GM21381 (cell line): Measurements from ENCODE around the gene SLC25A21.
"Not testable (repeated sequence)": the region's sequence is repeated elsewhere in the genome, so short reads cannot be mapped to it uniquely, and the experiment has no call there.

Experiments used
- ATAC-seq: cut with Tn5 transposase; IDR thresholded peaks from one replicate; pipeline ENCODE4 v1.9.1; 2021; ENCODE audit warnings: mild to moderate bottlenecking, moderate library complexity; ENCODE audit not compliant: unreplicated experiment

The SLC25A21 gene

DNA sequence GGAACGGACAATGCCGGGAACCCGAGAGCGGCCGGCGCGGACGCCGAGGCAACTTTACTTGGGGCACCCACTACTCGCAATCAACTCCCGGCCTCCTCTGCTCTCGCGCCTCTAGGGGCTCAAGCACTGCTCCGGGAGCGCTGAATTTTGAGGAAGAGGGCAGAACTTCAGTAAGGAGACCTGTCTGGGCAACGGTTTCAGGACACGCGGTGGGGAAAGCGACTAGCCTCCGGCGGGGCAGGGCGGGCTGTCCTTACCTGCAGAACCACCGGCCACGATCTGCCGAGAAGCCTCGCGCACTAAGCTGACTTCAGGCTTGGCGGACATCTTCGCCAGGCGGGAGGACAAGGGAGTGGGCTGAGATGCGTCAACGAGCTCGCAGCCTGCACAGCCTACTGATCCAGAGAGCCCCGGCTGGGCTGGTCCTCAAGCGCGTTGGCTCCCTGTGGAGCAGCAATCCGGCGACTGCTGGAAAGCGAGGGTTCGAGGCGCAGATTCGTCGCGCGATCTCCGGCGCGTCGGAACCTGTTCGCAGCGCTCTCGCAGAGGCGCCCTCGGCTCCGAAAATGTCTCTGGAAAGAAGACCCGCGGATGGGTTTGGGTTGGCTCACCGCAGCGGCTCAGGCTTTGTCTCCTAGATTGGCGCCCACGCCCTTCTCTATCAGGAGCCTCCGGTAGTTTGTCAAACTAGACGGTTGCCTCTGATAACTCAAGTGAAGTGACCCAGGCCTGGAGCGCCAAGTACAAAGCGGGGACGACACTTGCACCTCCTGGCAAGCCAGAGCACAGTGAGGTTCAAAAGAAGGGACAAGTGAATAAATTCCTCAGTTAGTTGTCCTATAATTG is at the start of gene SLC25A21:
SLC25A21 (minus strand) TSS at position 583 of the 846 bp plus-strand sequence.
- no peak for ATAC-seq

DNA sequence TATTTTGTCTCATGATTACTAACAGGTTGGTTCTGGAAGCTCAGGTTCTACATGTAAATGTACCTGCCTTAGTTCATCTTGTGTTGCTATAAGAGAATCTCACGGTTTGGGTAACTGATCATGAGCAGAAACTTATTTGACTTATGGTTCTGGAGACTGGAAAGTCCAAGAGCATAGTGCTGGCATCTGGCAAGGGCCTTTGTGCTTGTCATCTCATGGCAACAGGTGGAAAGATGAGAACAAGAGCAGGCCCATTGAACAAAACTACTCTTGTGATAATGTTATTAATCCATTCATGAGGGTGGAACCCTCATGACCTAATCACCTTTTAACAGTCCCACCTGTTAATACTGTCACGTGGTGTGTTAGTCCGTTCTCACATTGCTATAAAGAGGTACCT is 48.7 kb upstream of the SLC25A21 start:
- ATAC-seq: no peak

DNA sequence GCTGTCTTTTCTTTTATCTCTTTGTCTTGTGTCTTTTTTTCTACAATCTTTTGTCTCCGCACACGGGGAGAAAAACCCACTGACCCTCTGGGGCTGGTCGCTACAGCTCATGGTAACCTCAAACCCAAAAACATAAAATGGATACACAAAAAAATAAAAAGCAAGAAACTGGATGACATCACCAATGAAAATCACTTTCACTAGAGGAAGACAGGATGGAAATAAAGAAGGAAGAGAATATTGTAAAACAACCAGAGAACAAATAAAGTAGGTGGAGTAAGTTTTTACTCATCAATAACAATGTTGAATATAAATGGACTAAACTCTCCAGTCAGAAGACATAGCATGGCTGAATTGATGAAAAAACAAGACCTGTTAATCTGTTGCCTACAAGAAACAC is 42.9 kb upstream of the SLC25A21 start:
- ATAC-seq: no peak

DNA sequence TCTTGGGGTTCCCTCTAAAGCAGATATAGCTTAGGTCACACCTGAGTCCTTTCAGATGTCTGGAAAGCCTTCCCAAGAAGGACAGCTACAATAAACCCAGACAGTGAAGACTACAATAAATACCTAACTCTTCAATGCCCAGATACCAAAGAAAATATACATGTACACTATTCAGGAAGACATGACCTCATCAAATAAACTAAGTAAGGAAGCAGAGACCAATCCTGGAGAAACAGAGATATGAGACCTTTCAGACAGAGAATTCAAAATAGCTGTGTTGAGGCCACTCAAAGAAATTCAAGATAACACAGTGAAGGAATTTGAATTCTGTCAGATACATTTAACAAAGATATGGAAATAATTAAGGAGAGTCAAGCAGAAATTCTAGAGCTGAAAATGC is 40.6 kb upstream of the SLC25A21 start:
- ATAC-seq: no peak

DNA sequence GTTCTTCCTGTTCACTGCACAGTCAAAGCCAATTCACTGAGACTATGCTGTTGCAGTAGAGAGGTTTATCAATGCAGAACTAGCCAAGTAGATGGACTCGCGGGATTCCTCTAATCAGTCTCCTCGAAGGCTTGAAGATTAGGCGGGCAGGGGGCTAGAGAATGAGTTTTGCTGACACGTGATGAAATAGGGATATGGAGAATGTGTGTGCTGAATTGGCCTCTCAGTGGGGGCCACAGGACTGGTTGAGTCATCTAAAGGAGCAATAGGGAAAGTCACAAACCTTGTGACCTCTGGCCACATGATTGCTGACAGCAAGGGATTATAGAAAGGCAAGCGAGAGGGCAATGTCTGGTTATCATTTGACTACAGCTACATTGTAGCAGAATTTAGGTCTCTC is 38.0 kb upstream of the SLC25A21 start:
- no peak for ATAC-seq

DNA sequence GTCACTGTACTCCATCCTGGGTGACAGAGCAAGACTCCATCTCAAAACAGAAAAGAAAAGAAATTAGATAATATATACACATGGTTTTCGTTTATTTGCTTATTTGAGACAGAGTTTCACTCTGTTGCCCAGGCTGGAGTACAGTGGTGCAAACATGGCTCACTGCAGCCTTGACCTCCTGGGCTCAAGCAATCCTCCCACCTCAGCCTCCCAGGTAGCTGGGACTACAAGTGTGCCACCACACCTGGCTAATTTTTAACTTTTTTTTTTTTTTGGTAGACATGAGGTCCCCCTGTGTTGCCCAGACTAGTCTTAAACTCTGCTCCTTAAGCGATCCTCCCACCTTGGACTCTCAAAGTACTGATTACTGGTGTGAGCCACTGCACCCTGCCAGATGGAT is 37.2 kb upstream of the SLC25A21 start:
- not testable (repeated sequence) for ATAC-seq

DNA sequence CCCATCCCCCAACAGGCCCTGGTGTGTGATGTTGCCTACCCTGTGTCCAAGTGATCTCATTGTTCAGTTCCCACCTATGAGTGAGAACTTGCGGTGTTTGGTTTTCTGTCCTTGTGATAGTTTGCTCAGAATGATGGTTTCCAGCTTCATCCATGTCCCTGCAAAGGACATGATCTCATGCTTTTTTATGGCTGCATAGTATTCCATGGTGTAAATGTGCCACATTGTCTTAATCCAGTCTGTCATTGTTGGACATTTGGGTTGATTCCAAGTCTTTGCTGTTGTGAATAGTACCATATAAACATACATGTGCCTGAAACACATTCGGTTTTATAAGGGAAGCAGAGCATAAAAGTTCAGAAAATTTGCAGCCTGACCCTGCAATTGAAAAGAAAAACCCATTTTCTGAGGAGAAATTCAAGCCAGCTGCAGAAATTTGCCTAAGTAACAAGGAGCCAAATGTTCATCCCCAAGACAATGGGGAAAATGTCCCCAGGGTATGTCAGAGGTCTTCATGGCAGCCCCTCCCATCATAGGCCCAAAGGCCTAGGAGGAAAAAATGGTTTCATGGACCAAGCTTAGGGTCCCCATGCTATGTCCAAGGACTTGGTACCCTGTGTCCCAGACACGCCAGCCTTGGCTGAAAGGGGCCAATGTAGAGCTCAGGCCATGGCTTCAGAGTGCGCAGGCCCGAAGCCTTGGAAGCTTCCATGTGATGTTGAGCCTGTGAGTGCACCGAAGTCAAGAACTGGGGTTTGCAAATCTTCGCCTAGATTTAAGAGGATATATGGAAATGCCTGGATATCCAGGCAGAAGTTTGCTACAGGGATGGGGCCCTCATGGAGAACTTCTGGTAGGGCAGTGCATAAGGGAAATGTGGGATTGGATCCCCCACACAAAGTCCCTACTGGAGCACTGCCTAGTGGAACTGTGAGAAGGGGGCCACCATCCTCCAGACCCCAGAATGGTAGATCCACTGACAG is 33.5 kb upstream of the SLC25A21 start:
- not testable (repeated sequence) for ATAC-seq

DNA sequence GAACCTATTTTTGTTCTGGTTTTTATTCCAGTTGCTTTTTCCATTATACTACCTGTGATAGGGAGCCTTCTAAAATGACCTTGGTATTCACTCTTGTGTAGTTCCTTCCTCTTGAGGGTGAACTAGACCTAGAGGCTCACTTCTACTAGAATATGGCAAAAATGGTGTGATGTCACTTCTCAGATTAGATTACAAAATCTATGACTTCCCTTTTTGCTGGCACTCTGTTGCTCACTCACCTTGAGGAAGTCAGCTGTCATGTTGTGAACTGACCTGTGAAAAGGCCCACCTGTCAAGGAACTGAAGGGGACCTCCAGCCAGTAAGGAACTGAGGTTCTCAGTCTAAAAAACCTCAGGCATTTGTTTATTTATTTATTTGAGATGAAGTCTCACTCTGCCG is 31.0 kb upstream of the SLC25A21 start:
- no peak for ATAC-seq

DNA sequence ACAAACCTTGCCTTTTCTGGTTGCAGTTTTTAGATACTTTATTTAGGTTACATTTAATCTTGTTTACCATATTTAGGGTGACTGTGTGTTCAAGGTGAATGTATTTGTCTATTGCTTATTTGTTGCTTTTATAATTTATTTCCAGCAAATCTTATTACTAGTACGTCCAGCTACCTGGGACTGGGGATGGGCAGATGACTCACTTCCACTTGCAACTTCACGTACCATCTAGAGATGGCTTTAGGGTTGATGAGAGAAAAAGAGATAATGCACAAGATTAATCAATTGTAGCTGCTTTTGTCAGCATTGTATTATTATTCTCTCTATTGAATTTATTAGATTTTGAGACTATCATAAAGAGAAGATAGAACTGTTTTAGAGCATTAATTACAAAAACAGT is 30.4 kb upstream of the SLC25A21 start:
- no peak for ATAC-seq

DNA sequence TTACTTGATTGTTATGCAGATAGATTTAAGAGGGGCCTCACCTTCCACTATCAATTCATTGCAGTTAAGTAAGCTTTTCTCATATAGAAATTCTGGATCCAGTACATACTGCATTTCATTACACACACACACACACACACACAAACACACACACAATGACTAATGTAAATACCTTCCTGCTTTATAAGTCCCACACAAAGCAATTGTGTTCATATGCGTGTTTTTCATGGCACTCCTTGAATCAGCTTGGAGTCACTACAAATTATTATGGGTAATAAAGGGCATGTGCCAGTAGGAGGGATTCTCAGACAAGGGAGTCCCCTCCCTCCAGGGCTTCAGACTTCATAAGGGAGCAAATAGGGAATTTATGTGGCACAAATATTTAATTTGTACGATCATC is 29.9 kb upstream of the SLC25A21 start:
- no peak for ATAC-seq

DNA sequence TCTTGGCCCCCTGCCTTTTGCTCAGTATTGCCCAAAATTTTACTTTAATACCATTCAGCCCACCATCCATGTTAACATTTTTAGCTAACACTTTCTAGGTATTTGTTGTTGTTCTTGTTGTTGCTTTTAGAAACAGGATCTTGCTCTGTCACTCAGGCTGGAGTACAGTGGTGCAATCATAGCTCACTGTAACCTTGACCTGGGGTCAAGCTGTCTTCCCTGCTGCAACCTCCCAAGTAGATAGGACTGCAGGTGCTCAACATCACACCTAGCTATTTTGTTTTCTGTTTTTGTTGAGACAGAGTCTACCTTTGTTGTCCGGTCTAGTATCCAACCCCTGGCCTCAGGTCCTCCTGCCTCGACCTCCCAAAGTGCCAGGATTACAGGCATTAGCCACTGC is 29.3 kb upstream of the SLC25A21 start:
- no peak for ATAC-seq

DNA sequence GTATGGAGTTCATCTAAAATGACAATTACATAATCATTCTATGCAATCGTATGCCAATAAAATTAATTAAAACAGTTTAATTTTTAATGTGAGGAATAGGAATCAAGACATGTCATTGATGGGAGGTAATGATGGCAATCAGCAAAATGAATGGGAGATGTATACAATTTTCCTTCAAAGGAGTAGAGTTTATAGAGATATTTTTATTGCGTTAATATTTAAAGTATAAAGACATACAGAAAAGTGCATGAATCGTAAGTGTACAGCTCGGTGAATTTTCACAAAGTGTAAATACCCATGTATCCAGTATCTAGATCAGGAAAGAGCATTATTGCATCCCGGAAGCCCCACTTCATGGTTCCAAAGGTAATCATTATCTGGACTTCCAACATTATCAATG is 26.5 kb upstream of the SLC25A21 start:
- no peak for ATAC-seq

DNA sequence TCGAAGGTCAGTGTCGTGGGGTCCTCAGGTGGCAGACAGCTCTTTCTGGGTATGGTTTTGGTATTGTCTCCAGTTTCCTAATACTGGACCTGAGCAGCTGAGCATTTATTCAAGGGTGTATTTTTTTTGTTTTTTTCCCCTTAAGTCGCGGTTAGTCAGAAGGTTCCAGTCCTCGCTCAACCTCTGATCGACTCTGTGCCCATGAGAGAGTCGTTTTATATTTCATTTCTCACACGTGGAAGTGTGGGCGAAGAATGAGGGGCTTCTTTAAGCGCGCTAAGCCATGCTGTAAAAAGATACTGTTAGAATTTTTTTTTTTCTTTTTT is 25.8 kb upstream of the SLC25A21 start:
- ATAC-seq: no peak

DNA sequence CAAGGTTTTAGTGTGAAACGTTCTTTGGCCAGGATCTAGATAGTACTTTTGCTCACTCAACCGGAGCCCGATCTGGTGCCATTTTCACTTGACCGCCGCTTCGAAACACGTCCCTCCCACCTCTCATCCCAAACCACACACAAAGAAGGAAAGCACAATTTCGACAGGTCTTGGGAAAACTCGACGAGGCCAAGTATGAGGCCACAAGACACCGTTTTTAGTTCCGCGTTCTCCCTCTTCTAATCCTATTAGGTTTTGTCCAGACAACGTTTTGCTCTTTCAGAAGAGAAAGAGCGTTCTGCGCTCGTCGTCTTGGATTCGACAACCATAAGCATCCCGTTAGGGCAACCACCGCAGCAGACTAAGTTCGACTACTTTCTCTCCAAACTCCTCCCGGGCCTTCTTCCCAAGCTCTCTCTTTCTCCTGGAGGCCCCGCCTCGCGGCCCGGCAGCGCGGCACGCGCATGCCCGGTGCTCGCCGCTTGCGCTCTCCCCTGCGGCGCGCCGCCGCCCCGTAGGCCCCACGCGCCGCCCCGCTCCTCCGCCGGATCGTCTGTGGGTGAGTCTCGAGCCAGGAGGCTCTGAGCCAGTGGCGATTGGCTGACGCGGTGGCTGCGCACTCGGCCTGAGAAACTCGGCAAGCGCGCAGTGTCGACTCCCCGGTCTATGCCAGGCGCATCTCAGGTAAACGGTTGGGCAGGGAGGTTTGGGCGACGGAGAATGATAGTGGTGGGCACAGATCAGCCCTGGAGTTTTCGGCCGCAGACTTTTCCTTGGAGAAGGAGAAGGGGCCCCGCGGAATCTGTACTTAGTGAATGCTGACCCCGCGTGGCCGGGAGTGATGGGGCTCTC is 25.2 kb upstream of the SLC25A21 start, which contains the start of gene MIPOL1:
MIPOL1 (plus strand) TSS at position 517 of the 852 bp plus-strand sequence. CDS start 49,952 bp downstream, outside the sequence.
- ATAC-seq: no peak

DNA sequence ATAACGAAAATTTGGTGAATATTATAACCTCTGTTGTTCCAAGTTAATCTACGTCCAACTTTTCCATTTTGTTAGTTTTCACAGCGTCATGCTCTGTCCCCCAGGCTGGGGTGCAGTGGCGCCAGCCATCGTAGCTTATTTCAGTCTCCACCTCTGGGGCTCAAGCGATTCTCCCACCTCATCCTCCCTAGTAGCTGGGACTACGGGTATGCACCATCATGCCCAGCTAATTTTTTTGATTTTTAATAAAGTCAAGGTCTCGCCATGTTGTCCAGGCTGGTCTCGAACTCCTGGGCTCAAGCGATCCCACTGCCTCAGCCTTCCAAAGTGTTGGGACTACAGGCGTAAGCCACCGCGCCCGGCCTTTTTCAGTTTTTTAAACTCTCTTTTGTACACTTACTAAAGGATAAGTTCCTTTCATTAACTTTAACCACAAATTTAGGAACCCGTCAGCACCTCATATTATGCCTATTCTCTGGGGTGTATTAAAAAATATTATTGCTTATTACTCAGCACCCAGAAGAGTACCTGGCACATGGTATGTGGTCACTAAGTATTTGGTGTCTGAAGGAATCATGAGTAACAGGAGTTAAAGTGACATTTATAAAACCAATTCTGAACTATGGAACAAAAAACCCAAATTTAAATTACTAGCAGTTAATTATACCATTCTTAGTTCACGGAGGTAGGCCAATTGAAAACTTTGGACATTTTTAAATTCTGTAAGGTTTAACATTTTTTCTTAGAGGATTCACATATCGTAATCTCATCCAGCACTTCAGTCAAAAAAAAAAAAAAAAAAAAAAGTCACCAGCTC is 24.4 kb upstream of the SLC25A21 start:
- no peak for ATAC-seq

DNA sequence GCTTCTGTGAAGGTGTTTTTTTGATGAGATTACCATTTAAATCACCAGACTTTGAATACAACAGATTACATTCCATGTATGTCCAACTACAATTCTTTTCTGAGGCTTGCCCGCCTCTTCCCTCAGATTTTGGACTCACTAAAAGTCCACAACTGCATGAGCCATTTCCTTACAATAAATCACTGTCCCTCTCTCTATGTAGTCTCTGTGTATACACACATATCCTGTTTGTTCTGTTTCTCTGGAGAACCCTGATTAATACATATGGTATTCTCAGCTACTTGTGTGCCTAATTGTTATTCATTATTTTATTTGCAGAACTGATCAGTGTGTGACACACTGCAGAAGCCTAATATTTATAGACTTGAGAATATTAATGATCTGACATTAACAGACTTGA is 22.9 kb upstream of the SLC25A21 start:
- ATAC-seq: no peak

DNA sequence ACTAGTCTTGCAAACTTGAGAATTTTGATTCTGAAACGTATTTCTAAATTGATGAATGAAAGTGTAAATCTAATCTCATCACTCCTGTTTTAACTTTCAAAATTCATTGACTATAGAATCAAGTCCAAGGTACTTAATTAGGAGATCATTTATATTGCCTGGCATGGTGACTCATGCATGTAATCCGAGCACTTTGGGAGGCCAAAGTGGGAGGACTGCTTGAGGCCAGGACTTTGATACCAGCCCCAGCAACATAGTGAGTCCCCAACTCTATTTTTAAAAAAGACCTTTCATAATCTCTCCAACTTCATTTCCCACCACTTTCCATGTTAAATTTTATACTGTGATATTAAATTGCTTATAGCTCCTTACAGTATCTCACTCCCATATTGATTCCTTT is 22.3 kb upstream of the SLC25A21 start:
- ATAC-seq: no peak

DNA sequence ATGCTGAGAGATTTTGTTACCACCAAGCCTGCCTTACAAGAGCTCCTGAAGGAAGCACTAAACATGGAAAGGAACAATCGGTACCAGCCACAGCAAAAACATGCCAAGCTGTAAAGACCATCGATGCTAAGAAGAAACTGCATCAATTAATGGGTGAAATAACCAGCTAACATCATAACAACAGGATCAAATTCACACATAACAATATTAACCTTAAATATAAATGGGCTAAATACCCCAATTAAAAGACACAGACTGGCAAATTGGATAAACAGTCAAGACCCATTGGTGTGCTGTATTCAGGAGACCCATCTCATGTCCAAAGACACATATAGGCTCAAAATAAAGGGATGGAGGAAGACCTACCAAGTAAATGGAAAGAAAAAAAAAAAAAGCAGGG is 17.3 kb upstream of the SLC25A21 start:
- ATAC-seq: not testable (repeated sequence)

DNA sequence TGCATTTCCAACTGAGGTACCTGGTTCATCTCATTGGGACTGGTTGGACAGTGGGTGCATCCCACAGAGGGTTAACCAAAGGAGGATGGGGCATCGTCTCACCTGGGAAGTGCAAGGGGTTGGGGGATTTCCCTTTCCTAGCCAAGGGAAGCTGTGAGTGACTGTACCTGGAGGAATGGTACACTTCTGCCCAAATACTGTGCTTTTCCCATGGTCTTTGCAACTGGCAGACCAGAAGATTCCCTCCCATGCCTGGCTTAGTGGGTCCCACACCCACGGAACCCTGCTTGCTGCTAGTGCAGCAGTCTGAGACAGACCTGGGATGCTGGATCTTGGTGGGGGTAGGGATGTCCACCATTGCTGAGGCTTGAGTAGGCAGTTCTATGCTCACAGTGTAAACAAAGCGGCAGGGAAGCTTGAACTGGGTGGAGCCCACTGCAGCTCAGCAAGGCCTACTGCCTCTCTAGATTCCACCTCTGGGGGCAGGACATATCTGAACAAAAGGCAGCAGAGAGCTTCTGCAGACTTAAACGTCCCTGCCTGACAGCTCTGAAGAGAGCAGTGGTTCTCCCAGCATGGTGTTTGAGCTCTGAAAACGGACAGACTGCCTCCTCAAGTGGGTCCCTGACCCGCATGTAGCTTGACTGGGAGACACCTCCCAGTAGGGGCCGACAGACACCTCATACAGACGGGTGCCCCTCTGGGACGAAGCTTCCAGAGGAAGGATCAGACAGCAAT is 15.6 kb upstream of the SLC25A21 start:
- ATAC-seq: not testable (repeated sequence)
